HCT116 (cell line): ENCODE data around the gene STAM2. TPM values are rescaled to one million over a fixed set of nuclear protein-coding genes. Genes with fewer than 3 reads are reported as not detected.
A peak's percentile ranks its signal among the peaks of the same experiment; 100 is the strongest.

Source experiments
- ATAC-seq: fragments of 200-7000 bp; cut with Tn5 transposase; 2 replicates; pipeline ENCODE4 v1.9.1; 2020; ENCODE audit warnings: mild to moderate bottlenecking, moderate library complexity
- BruUV-seq: library from RNA; stranded (reverse); fragments of 400-500 nt; replicated peaks from 2 replicates; lab custom pipeline; 2021; lab: Mats Ljungman, UMichigan
- CTCF ChIA-PET: fragments of 300-600 bp; sonication (Branson Sonifier 250); formaldehyde crosslinking; loops from one replicate; lab custom pipeline; 2021; ENCODE audit warnings: antibody characterized with exemption; lab: Charles Lee
- POLR2A ChIA-PET: fragments of 300-600, 350-600 bp; sonication (Branson Sonifier 250); formaldehyde crosslinking; loops from one replicate; lab custom pipeline; 2021; ENCODE audit warnings: antibody characterized with exemption; lab: Charles Lee
- RAD21 ChIA-PET, 2 experiments: fragments of 300-600 bp; sonication (Branson Sonifier 250); formaldehyde crosslinking; loops; one replicate each; lab custom pipeline; 2023; ENCODE audit warnings: low total read pairs in 2 of 2; ENCODE audit not compliant: uncharacterized antibody in 2 of 2, unreplicated experiment in 2 of 2, low non-redundant PET in 1 of 2; lab: Charles Lee
- DNase-seq: peaks from one replicate; pipeline ENCODE4 v3.0.0-alpha.2; 2010; ENCODE audit warnings: low read depth, low spot score
- H2AFZ ChIP-seq: fragments of 200-600 bp; shearing (Covaris generic), sonication (generic); 2 replicates; pipeline ENCODE4 v1.6.1; 2017; ENCODE audit warnings: low read depth, mixed run types, mixed read lengths, antibody characterized with exemption, low read length; ENCODE audit not compliant: poor library complexity, severe bottlenecking
- H3K27ac ChIP-seq: 2 replicates; pipeline ENCODE4 v1.5.1; 2012; ENCODE audit warnings: low read depth, low read length
- H3K27me3 ChIP-seq: fragments of 200-600 bp; sonication (generic); 2 replicates; pipeline ENCODE4 v1.6.1; 2016; ENCODE audit warnings: mixed run types, low read length, mixed read lengths; ENCODE audit not compliant: insufficient read depth
- H3K36me3 ChIP-seq, 2 experiments: fragments of 200-500 bp in 1 of 2; fragments of 200-600 bp in 1 of 2; sonication (Bioruptor generic) in 1 of 2; sonication (generic) in 1 of 2; 2 replicates each; pipeline versions ENCODE4 v1.5.1 to v1.6.1; 2014 to 2016; ENCODE audit warnings: low read length in 2 of 2, inconsistent platforms in 1 of 2, mixed read lengths in 1 of 2, mixed run types in 1 of 2; ENCODE audit not compliant: insufficient read depth in 2 of 2, control insufficient read depth in 1 of 2
- H3K4me1 ChIP-seq, 2 experiments: fragments of 200-600 bp in 1 of 2; sonication (generic) in 1 of 2; 2 replicates each; pipeline versions ENCODE4 v1.5.1 to v1.6.1; 2012 to 2017; ENCODE audit warnings: low read length in 2 of 2, inconsistent platforms in 1 of 2, mild to moderate bottlenecking in 1 of 2, mixed read lengths in 1 of 2, mixed run types in 1 of 2, moderate library complexity in 1 of 2; ENCODE audit not compliant: insufficient read depth in 2 of 2, control insufficient read depth in 1 of 2
- H3K4me2 ChIP-seq: fragments of 200-600 bp; sonication (generic); 2 replicates; pipeline ENCODE4 v1.6.1; 2017; ENCODE audit warnings: mixed run types, low read length, mixed read lengths
- H3K4me3 ChIP-seq, 2 experiments: fragments of 200-600 bp in 1 of 2; sonication (generic) in 1 of 2; replicated peaks in 1 of 2; 2 replicates each; pipeline ENCODE4 v1.5.1; 2011 to 2016; ENCODE audit warnings: low read length in 2 of 2, control low read depth in 1 of 2, low read depth in 1 of 2, mild to moderate bottlenecking in 1 of 2, mixed read lengths in 1 of 2, mixed run types in 1 of 2
- H3K79me2 ChIP-seq: fragments of 200-600 bp; sonication (generic); 2 replicates; pipeline ENCODE4 v1.6.1; 2017; ENCODE audit warnings: mild to moderate bottlenecking, mixed run types, low read length, moderate library complexity, mixed read lengths; ENCODE audit not compliant: insufficient read depth
- H3K9ac ChIP-seq: fragments of 200-600 bp; sonication (generic); 2 replicates; pipeline ENCODE4 v1.6.1; 2016; ENCODE audit warnings: low read length, mixed read lengths
- H3K9me2 ChIP-seq: fragments of 200-600 bp; sonication (generic), shearing (Covaris generic); 2 replicates; pipeline ENCODE4 v1.6.1; 2017; ENCODE audit warnings: mixed run types, mild to moderate bottlenecking, moderate library complexity; ENCODE audit not compliant: insufficient read depth
- H3K9me3 ChIP-seq, 2 experiments: fragments of 200-500 bp in 1 of 2; fragments of 200-600 bp in 1 of 2; sonication (Bioruptor generic) in 1 of 2; sonication (generic) in 1 of 2; 2 replicates each; pipeline ENCODE4 v1.6.1; 2014 to 2017; ENCODE audit warnings: low read length in 2 of 2, mixed read lengths in 2 of 2, inconsistent platforms in 1 of 2, low read depth in 1 of 2, mild to moderate bottlenecking in 1 of 2, mixed run types in 1 of 2, moderate library complexity in 1 of 2; ENCODE audit not compliant: control insufficient read depth in 1 of 2, insufficient read depth in 1 of 2
- H4K20me1 ChIP-seq: fragments of 200-600 bp; sonication (generic), shearing (Covaris generic); 2 replicates; pipeline ENCODE4 v1.6.1; 2017; ENCODE audit warnings: mixed run types, mild to moderate bottlenecking, moderate library complexity; ENCODE audit not compliant: insufficient read depth
- CBX3 ChIP-seq: IDR thresholded peaks from 2 replicates; pipeline ENCODE4 v1.6.1; 2012; ENCODE audit warnings: low read depth
- CTCF ChIP-seq, 3 experiments: fragments of 200-600 bp in 1 of 3; sonication (generic) in 1 of 3; IDR thresholded peaks in 2 of 3; conservative IDR thresholded peaks in 1 of 3; 2 replicates each; pipeline ENCODE4 v1.5.1; 2012 to 2017; ENCODE audit warnings: low read depth in 2 of 3, low read length in 2 of 3, antibody characterized with exemption in 1 of 3, borderline replicate concordance in 1 of 3, control low read depth in 1 of 3, mild to moderate bottlenecking in 1 of 3, mixed read lengths in 1 of 3, mixed run types in 1 of 3, moderate library complexity in 1 of 3; ENCODE audit not compliant: insufficient read depth in 1 of 3
- EGR1 ChIP-seq: IDR thresholded peaks from 2 replicates; pipeline ENCODE4 v1.6.1; 2012; ENCODE audit warnings: low read depth
- ELF1 ChIP-seq: IDR thresholded peaks from 2 replicates; pipeline ENCODE4 v1.6.1; 2012; ENCODE audit warnings: low read depth, borderline replicate concordance
- EZH2 ChIP-seq: fragments of 200-600 bp; sonication (generic); IDR thresholded peaks from 2 replicates; pipeline ENCODE4 v1.6.1; 2017; ENCODE audit warnings: antibody characterized with exemption, mixed run types
- FOSL1 ChIP-seq: IDR thresholded peaks from 2 replicates; pipeline ENCODE4 v1.6.1; 2012; ENCODE audit warnings: low read depth
- MAX ChIP-seq: IDR thresholded peaks from 2 replicates; pipeline ENCODE4 v1.6.1; 2012
- POLR2A ChIP-seq: IDR thresholded peaks from 2 replicates; pipeline ENCODE4 v1.7.0; 2011; ENCODE audit warnings: borderline replicate concordance; ENCODE audit not compliant: insufficient read depth, insufficient read length; ENCODE audit errors: extremely low read depth
- RAD21 ChIP-seq: IDR thresholded peaks from 2 replicates; pipeline ENCODE4 v1.6.1; 2012; ENCODE audit warnings: low read depth, mild to moderate bottlenecking
- REST ChIP-seq: IDR thresholded peaks from 2 replicates; pipeline ENCODE4 v1.6.1; 2012; ENCODE audit warnings: low read depth
- SP1 ChIP-seq: IDR thresholded peaks from 2 replicates; pipeline ENCODE4 v1.6.1; 2012; ENCODE audit warnings: low read depth
- SRF ChIP-seq: IDR thresholded peaks from 2 replicates; pipeline ENCODE4 v1.6.1; 2012; ENCODE audit warnings: low read depth
- YY1 ChIP-seq: IDR thresholded peaks from 2 replicates; pipeline ENCODE4 v1.6.1; 2011; ENCODE audit warnings: low read length, low read depth, moderate library complexity, mild to moderate bottlenecking; ENCODE audit not compliant: insufficient replicate concordance; ENCODE audit errors: extremely low read depth
- ZFX ChIP-seq: fragments of 450-650 bp; IDR thresholded peaks from 2 replicates; pipeline ENCODE4 v1.6.1; 2017
- intact Hi-C: fragments of 100-400 bp; cut with micrococcal nuclease; formaldehyde crosslinking; loops from 2 replicates; pipeline ENCODE4 v1.10.0; 2022
- total RNA-seq: library from RNA; stranded (reverse); gene quantifications from one replicate; pipeline ENCODE4 v1.2.1, GENCODE V29; 2021; ENCODE audit not compliant: unreplicated experiment

Gene STAM2
- total RNA-seq, 1 experiment from 2014 or later: 19.2 TPM

GRCh38 chr2:152115952-152116351, 59.6 kb downstream of the STAM2 start:
- ChIA-PET RAD21 (no interaction called here), CTCF (interaction anchor here (0.8 kb wide), 1 partner anchor 79 kb away, joined by 4 read pairs; no protein-coding TSS in a partner anchor), POLR2A (no interaction called here)
- no peak overlapping the region for H3K27ac ChIP-seq
- no peak overlapping the region for H2AFZ ChIP-seq
- no peaks in the 10 kb centered on the region for H4K20me1 ChIP-seq
- no peak for DNase-seq
- H3K27me3 ChIP-seq: no peaks in the 10 kb centered on the region
- H3K9me3 ChIP-seq: no peaks in the 10 kb centered on the region
- H3K4me3 ChIP-seq: no peak overlapping the region
- TF ChIP-seq ELF1: no peak
- TF ChIP-seq CTCF (IDR thresholded peaks at IDR 0.05 in 2 of 3, conservative IDR thresholded peaks at IDR 0.05 in 1 of 3; ENCODE audit: borderline replicate concordance in 1 of 3, insufficient read depth in 1 of 3, low read depth in 2 of 3, low read length in 2 of 3): peak in 2 of 3 experiments; percentile 23 to 26; a peak in 3 of 6 replicates
- intact Hi-C loops: no loop called here
- no peaks in the 10 kb centered on the region for H3K36me3 ChIP-seq
- H3K9ac ChIP-seq: no peak overlapping the region
- no peaks in the 10 kb centered on the region for H3K9me2 ChIP-seq
- H3K4me2 ChIP-seq: no peak overlapping the region
- no peaks in the 10 kb centered on the region for H3K4me1 ChIP-seq
- peak; percentile 65; the same call in 1 of the 2 replicates for ATAC-seq
- no peaks in the 10 kb centered on the region for H3K79me2 ChIP-seq
- BruUV-seq: no TSS peak

- CTCF ChIA-PET: no interaction called here
- no peaks in the 10 kb centered on the region for H3K27me3 ChIP-seq
- H3K27ac ChIP-seq: no peak overlapping the region
- intact Hi-C loops: no loop called here
- RAD21 ChIA-PET: no interaction called here
- no peaks in the 10 kb centered on the region for H3K9me2 ChIP-seq
- BruUV-seq: no TSS peak
- no peaks in the 10 kb centered on the region for H4K20me1 ChIP-seq
- no peak overlapping the region for H3K9ac ChIP-seq
- no peak overlapping the region for H2AFZ ChIP-seq
- H3K79me2 ChIP-seq: no peaks in the 10 kb centered on the region
- H3K36me3 ChIP-seq: no peaks in the 10 kb centered on the region
- peaks cover 4 to 6% of the 10 kb centered on the region in 2 experiments; a peak in 3 of 4 replicates for H3K4me1 ChIP-seq
- POLR2A ChIA-PET: no interaction called here
- H3K9me3 ChIP-seq: no peaks in the 10 kb centered on the region
- no peak overlapping the region for H3K4me3 ChIP-seq
- ATAC-seq (no peak), DNase-seq (no peak)
- no peak overlapping the region for H3K4me2 ChIP-seq
- TF ChIP-seq SP1: no peak
- no peak for TF ChIP-seq EGR1
- TF ChIP-seq YY1: no peak
- no peak for TF ChIP-seq RAD21
- no peak for TF ChIP-seq SRF
- TF ChIP-seq FOSL1: no peak
- TF ChIP-seq EZH2: no peak
- no peak for TF ChIP-seq ZFX
- no peak for TF ChIP-seq CBX3
- no peak for TF ChIP-seq REST
- TF ChIP-seq POLR2A: no peak
- no peak for TF ChIP-seq MAX
Measured at GRCh38 chr2:152114366-152114765, 61.2 kb downstream of the STAM2 start.
